Measurements from ENCODE around the gene CFAP70.

- TF ChIP-seq EZH2 (IDR thresholded peaks at IDR 0.05; ENCODE audit: borderline replicate concordance, low read depth, low read length, poor library complexity, severe bottlenecking): no peak
- TF ChIP-seq CTCF (conservative IDR thresholded peaks at IDR 0.05; ENCODE audit: low read depth, low read length): no peak
Measured at GRCh38 chr10:73368238-73368637, 9.6 kb upstream of the CFAP70 start.
